CD4-positive, alpha-beta memory T cell (primary cell): ENCODE data around the gene ACSL6. TPM values are rescaled to one million over a fixed set of nuclear protein-coding genes. Genes with fewer than 3 reads are reported as not detected.

Experiments
- CTCF ChIA-PET: fragments of 350-600 bp; sonication (Branson Sonifier 250); formaldehyde crosslinking; loops from one replicate; lab custom pipeline; 2021; ENCODE audit warnings: inconsistent platforms; ENCODE audit not compliant: partially characterized antibody; lab: Charles Lee
- POLR2A ChIA-PET: fragments of 350-600 bp; sonication (Branson Sonifier 250); formaldehyde crosslinking; loops from one replicate; lab custom pipeline; 2021; ENCODE audit not compliant: partially characterized antibody; lab: Charles Lee
- DNase-seq, 5 donors: peaks; one replicate each; pipeline versions ENCODE4 v3.0.0 to v3.0.0-alpha.2; 2020 to 2022; ENCODE audit warnings: mixed read lengths in 1 of 5
- H3K27ac ChIP-seq: one replicate; pipeline ENCODE4 v1.7.0; 2013; ENCODE audit warnings: low read depth, low read length
- H3K27me3 ChIP-seq: 2 replicates; pipeline ENCODE4 v1.7.0; 2013; ENCODE audit warnings: mild to moderate bottlenecking, low read length, moderate library complexity; ENCODE audit not compliant: insufficient read depth
- H3K36me3 ChIP-seq: 2 replicates; pipeline ENCODE4 v1.7.0; 2013; ENCODE audit warnings: mild to moderate bottlenecking, low read length, moderate library complexity; ENCODE audit not compliant: insufficient read depth
- H3K4me1 ChIP-seq: 2 replicates; pipeline ENCODE4 v1.7.0; 2013; ENCODE audit warnings: mild to moderate bottlenecking, low read length, moderate library complexity; ENCODE audit not compliant: insufficient read depth
- H3K4me3 ChIP-seq, 2 donors: one replicate each; pipeline ENCODE4 v1.7.0; 2013; ENCODE audit warnings: low read length in 2 of 2, mild to moderate bottlenecking in 1 of 2
- H3K9me3 ChIP-seq, 2 donors: one replicate each; pipeline ENCODE4 v1.7.0; 2013; ENCODE audit warnings: low read length in 2 of 2, control low read depth in 1 of 2; ENCODE audit not compliant: control insufficient read depth in 1 of 2
- H3K27ac Mint-ChIP-seq, 7 donors: one replicate each; pipeline ENCODE4 v1.8.0; 2020 to 2021; ENCODE audit warnings: mixed read lengths in 7 of 7, mild to moderate bottlenecking in 6 of 7, inconsistent platforms in 3 of 7, moderate library complexity in 3 of 7
- H3K27me3 Mint-ChIP-seq, 2 donors: one replicate each; pipeline ENCODE4 v1.8.0; 2020 to 2021; ENCODE audit warnings: mixed read lengths in 2 of 2
- H3K36me3 Mint-ChIP-seq, 2 donors: one replicate each; pipeline ENCODE4 v1.8.0; 2020 to 2021; ENCODE audit warnings: mixed read lengths in 2 of 2, inconsistent platforms in 1 of 2, mild to moderate bottlenecking in 1 of 2
- H3K4me1 Mint-ChIP-seq, 4 donors: one replicate each; pipeline ENCODE4 v1.8.0; 2020 to 2021; ENCODE audit warnings: mixed read lengths in 4 of 4, mild to moderate bottlenecking in 1 of 4
- H3K4me3 Mint-ChIP-seq, 8 donors: one replicate each; pipeline ENCODE4 v1.8.0; 2020 to 2021; ENCODE audit warnings: mixed read lengths in 8 of 8, mild to moderate bottlenecking in 7 of 8, moderate library complexity in 6 of 8, inconsistent platforms in 3 of 8
- H3K9me3 Mint-ChIP-seq, 8 donors: one replicate each; pipeline ENCODE4 v1.8.0; 2020 to 2021; ENCODE audit warnings: mixed read lengths in 8 of 8, mild to moderate bottlenecking in 5 of 8, inconsistent platforms in 3 of 8, moderate library complexity in 1 of 8
- intact Hi-C: fragments of 100-400 bp; cut with micrococcal nuclease; formaldehyde crosslinking; loops from one replicate; pipeline ENCODE4 v1.15.1; 2023
- polyA plus RNA-seq, 2 donors: library from polyadenylated mRNA; unstranded; fragments of 300-500 nt; fragmentation: Illumina TruSeq; gene quantifications; one replicate each; pipeline ENCODE4 v1.2.3, GENCODE V29; 2021
- total RNA-seq, 2 experiments: library from RNA; stranded (reverse); gene quantifications; one replicate each; pipeline ENCODE4 v1.2.3, GENCODE V29; 2021

Gene ACSL6
- total and polyA plus RNA-seq, 4 experiments from 2014 or later, result 11.1 to 51.7 (median 34.4) TPM

- no peaks in the 10 kb centered on the region for H3K27me3 Mint-ChIP-seq
- CTCF ChIA-PET, result no interaction called here
Observed at GRCh38 chr5:131932235-131932634, 79.2 kb downstream of the ACSL6 start.

GRCh38 chr5:131928957-131929356 is 82.5 kb downstream of the ACSL6 start:
- intact Hi-C loops, result no loop called here
- H3K27ac ChIP-seq, result no peak overlapping the region
- no peaks in the 10 kb centered on the region for H3K4me1 Mint-ChIP-seq
- no peak overlapping the region for H3K4me3 ChIP-seq
- no peak overlapping the region for H3K4me3 Mint-ChIP-seq
- H3K27me3 ChIP-seq, result peaks cover 3% of the 10 kb centered on the region
- H3K27me3 Mint-ChIP-seq, result no peaks in the 10 kb centered on the region
- ChIA-PET CTCF (no interaction called here), POLR2A (no interaction called here)
- no peaks in the 10 kb centered on the region for H3K36me3 ChIP-seq
- peaks cover 2 to 69% (median 59%) of the 10 kb centered on the region in 8 donors for H3K9me3 Mint-ChIP-seq
- no peaks in the 10 kb centered on the region for H3K4me1 ChIP-seq
- no peak for DNase-seq
- H3K36me3 Mint-ChIP-seq, result peaks cover 25 to 30% of the 10 kb centered on the region in 2 donors
- no peak overlapping the region for H3K27ac Mint-ChIP-seq
- H3K9me3 ChIP-seq, result no peaks in the 10 kb centered on the region

More at GRCh38 chr5:131932235-131932634, 79.2 kb downstream of the ACSL6 start:
- DNase-seq, result no peak
- Histone ChIP-seq H3K36me3 (no peaks in the 10 kb centered on the region), H3K4me3 (no peak overlapping the region), H3K9me3 (no peaks in the 10 kb centered on the region), H3K27me3 (peaks cover 3% of the 10 kb centered on the region), H3K27ac (no peak overlapping the region), H3K4me1 (no peaks in the 10 kb centered on the region)
- H3K27ac Mint-ChIP-seq, result no peak overlapping the region
- peaks cover under 1 to 49% (median 41%) of the 10 kb centered on the region in 8 donors for H3K9me3 Mint-ChIP-seq
- intact Hi-C loops, result no loop called here
- POLR2A ChIA-PET, result no interaction called here
- no peak overlapping the region for H3K4me3 Mint-ChIP-seq
- H3K4me1 Mint-ChIP-seq, result peaks cover 0 to 2% (median 0%) of the 10 kb centered on the region in 4 donors
- H3K36me3 Mint-ChIP-seq, result peaks cover 23 to 24% of the 10 kb centered on the region in 2 donors

GRCh38 chr5:131926168-131926567 is 85.3 kb downstream of the ACSL6 start:
- H3K27me3 Mint-ChIP-seq, result no peaks in the 10 kb centered on the region
- H3K36me3 ChIP-seq, result no peaks in the 10 kb centered on the region
- DNase-seq, result no peak
- intact Hi-C loops, result no loop called here
- H3K4me3 Mint-ChIP-seq, result no peak overlapping the region
- no peak overlapping the region for H3K27ac Mint-ChIP-seq
- ChIA-PET POLR2A (no interaction called here), CTCF (no interaction called here)
- H3K4me1 Mint-ChIP-seq, result no peaks in the 10 kb centered on the region
- no peak overlapping the region for H3K4me3 ChIP-seq
- no peak overlapping the region for H3K27ac ChIP-seq
- H3K9me3 Mint-ChIP-seq, result peaks cover 2 to 58% (median 52%) of the 10 kb centered on the region in 8 donors
- no peaks in the 10 kb centered on the region for H3K4me1 ChIP-seq
- H3K9me3 ChIP-seq, result no peaks in the 10 kb centered on the region
- peaks cover 7 to 23% of the 10 kb centered on the region in 2 donors for H3K36me3 Mint-ChIP-seq
- no peaks in the 10 kb centered on the region for H3K27me3 ChIP-seq

- CTCF ChIA-PET, result no interaction called here
- Mint-ChIP-seq H3K27me3 (no peaks in the 10 kb centered on the region), H3K36me3 (peaks cover 5 to 10% of the 10 kb centered on the region in 2 donors), H3K4me3 (no peak overlapping the region), H3K9me3 (peaks cover 0 to 4% (median 0%) of the 10 kb centered on the region in 8 donors), H3K27ac (no peak overlapping the region), H3K4me1 (peaks cover 0 to 2% (median 0%) of the 10 kb centered on the region in 4 donors)
- Histone ChIP-seq H3K27ac (no peak overlapping the region), H3K4me3 (no peak overlapping the region), H3K36me3 (no peaks in the 10 kb centered on the region), H3K4me1 (no peaks in the 10 kb centered on the region), H3K9me3 (no peaks in the 10 kb centered on the region), H3K27me3 (no peaks in the 10 kb centered on the region)
- intact Hi-C loops, result no loop called here
- POLR2A ChIA-PET, result no interaction called here
- no peak for DNase-seq
Observed at GRCh38 chr5:131916481-131916880, 95.0 kb downstream of the ACSL6 start.

- H3K4me3 Mint-ChIP-seq, result no peak overlapping the region
- H3K27ac ChIP-seq, result no peak overlapping the region
- intact Hi-C loops, result no loop called here
- peaks cover 0 to 6% (median under 1%) of the 10 kb centered on the region in 8 donors for H3K9me3 Mint-ChIP-seq
- H3K4me3 ChIP-seq, result no peak overlapping the region
- peaks cover 6 to 7% of the 10 kb centered on the region in 2 donors for H3K36me3 Mint-ChIP-seq
- no peaks in the 10 kb centered on the region for H3K4me1 ChIP-seq
- H3K27me3 Mint-ChIP-seq, result no peaks in the 10 kb centered on the region
- DNase-seq, result no peak
- H3K27ac Mint-ChIP-seq, result peak overlapping the region in 1 of 7 donors; percentile 1
- H3K27me3 ChIP-seq, result no peaks in the 10 kb centered on the region
- no peaks in the 10 kb centered on the region for H3K4me1 Mint-ChIP-seq
- no peaks in the 10 kb centered on the region for H3K36me3 ChIP-seq
- CTCF ChIA-PET, result no interaction called here
- H3K9me3 ChIP-seq, result no peaks in the 10 kb centered on the region
- POLR2A ChIA-PET, result no interaction called here
Observed at GRCh38 chr5:131914472-131914871, 97.0 kb downstream of the ACSL6 start.

- ChIA-PET POLR2A (no interaction called here), CTCF (no interaction called here)
- intact Hi-C loops, result no loop called here
- Histone ChIP-seq H3K9me3 (no peaks in the 10 kb centered on the region), H3K4me3 (no peak overlapping the region), H3K27me3 (no peaks in the 10 kb centered on the region), H3K36me3 (no peaks in the 10 kb centered on the region), H3K4me1 (no peaks in the 10 kb centered on the region), H3K27ac (no peak overlapping the region)
- Mint-ChIP-seq H3K4me1 (no peaks in the 10 kb centered on the region), H3K27ac (no peak overlapping the region), H3K4me3 (no peak overlapping the region), H3K9me3 (peaks cover under 1 to 8% (median 4%) of the 10 kb centered on the region in 8 donors), H3K27me3 (no peaks in the 10 kb centered on the region), H3K36me3 (peaks cover 12 to 15% of the 10 kb centered on the region in 2 donors)
- no peak for DNase-seq
Observed at GRCh38 chr5:131913603-131914002, 97.9 kb downstream of the ACSL6 start.

GRCh38 chr5:131906668-131907067 is 104.8 kb downstream of the ACSL6 start:
- no peak for DNase-seq
- H3K4me3 Mint-ChIP-seq, result no peak overlapping the region
- POLR2A ChIA-PET, result no interaction called here
- peaks cover 60 to 76% of the 10 kb centered on the region in 2 donors for H3K36me3 Mint-ChIP-seq
- H3K9me3 ChIP-seq, result peaks cover 0 to 10% of the 10 kb centered on the region in 2 donors
- CTCF ChIA-PET, result no interaction called here
- peaks cover 5 to 61% (median 55%) of the 10 kb centered on the region in 8 donors for H3K9me3 Mint-ChIP-seq
- no peaks in the 10 kb centered on the region for H3K36me3 ChIP-seq
- no peaks in the 10 kb centered on the region for H3K27me3 ChIP-seq
- no peaks in the 10 kb centered on the region for H3K27me3 Mint-ChIP-seq
- H3K4me3 ChIP-seq, result no peak overlapping the region
- intact Hi-C loops, result no loop called here
- H3K27ac Mint-ChIP-seq, result no peak overlapping the region
- no peak overlapping the region for H3K27ac ChIP-seq
- peaks cover 10 to 26% (median 15%) of the 10 kb centered on the region in 4 donors for H3K4me1 Mint-ChIP-seq
- peaks cover 16% of the 10 kb centered on the region for H3K4me1 ChIP-seq
